HG03097 (cell line): ENCODE data around the gene ZNF536.
"Not testable (repeated sequence)": the region's sequence is repeated elsewhere in the genome, so short reads cannot be mapped to it uniquely, and the experiment has no call there.

Experiments used
- ATAC-seq: cut with Tn5 transposase; IDR thresholded peaks from one replicate; pipeline ENCODE4 v1.9.1; 2021; ENCODE audit not compliant: unreplicated experiment, low FRiP score

The ZNF536 gene

DNA sequence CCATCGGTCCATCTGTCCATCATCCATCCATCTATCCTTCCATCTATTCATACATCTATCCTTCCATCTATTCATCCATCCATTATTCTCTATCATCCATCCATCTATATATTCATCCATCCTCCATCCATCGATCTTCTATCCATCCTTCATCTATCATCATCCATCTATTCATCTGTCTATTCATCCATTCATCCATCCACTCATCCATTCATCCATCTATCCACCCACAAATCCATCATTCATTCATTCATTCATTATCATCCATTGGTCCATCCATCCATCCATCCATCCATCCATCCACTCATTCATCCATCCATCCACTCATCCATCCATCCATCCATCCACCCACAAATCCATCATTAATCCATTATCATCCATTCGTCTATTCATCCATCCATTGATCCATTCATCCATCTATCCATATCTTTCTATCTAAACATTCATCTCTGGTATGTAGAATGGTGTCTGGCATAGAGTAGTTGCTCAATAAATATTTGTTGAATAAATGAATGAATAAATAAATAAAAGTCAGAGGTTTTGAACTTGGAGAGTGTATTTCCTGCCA, 36.6 kb downstream of the ZNF536 start:
- ATAC-seq, result no peak

DNA sequence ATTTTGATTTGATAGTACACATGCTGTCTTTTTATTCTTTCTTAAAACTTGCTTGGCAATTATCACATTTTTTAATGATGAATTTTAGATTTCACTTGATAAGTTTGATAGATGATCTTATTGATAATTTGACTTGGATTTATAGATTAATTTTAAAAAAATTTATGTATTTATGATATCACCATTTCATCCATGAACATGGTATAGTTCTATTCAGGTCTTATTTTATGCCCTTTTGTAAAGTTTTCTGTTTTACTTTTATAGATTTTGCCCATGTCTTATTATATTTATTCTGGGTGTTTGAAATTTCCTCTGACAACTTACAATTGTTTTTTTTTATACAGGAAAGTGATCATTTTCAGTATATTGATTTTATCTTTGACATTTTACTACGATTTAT, 39.5 kb downstream of the ZNF536 start:
- ATAC-seq, result no peak

DNA sequence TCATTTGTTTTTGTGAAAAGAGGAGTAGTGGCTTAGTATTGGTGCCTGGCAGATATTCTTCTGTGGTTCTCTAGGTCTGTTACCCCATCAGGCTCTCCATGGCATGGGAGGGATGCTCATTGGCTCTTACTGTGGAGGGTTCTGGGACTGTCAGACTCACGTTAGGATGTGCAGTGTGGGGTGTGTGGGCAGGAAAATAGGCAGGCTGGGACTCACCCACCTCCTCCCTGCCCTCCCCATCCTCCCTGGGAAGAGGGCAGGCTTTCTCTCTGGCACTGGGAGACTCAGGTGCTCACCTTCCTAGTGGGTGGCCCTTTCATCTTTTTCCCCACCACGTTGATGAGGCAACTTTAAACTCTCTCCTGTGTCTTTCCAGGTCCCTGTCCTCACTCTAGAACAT, 44.2 kb downstream of the ZNF536 start:
- no peak for ATAC-seq

DNA sequence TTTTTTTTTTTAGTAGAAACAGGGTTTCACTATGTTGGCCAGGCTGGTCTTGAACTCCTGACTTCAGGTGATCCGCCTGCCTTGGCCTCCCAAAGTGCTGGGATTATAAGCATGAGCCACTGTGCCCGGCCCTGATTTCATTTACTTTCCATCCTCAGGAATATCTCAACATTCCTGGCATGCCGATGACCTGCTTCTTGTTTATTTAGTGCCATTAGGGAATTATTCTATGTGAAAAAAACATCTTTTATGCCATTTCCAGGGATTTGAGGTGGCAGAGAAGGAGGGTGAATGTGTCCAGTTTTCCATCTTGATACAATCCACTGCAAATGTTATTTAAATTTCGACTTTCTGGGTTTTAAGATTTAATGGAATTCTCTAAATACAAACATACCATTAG, 45.0 kb downstream of the ZNF536 start:
- ATAC-seq, result not testable (repeated sequence)

DNA sequence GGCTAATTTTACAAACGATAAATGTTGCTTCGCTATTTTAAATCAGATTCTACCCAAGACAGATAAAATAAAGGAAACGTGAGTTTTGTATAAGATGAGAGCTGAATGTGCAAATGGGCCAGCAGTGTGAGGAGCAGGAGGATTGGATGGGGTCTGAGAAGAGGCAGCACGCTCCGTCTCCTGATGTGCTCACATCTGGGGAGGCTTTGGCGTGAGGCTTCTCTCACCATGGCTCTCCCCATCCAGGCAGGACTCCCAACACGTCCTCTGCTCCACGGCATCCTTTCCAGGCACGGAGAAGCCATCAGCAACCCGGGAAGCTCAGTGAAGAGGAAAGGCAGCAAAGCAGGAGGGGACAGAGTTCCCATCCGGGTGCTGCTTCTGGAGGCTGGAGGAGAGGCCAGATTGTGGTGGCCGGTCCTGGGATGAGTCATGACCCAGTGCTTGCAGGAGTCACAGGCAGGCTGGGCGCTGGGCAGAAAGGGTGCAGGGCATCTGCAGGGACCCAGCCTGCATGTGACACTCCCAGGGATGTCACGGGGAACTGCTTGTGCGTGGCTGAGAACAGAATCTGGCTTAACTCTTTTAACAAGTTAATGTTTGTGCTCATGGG, 47.5 kb downstream of the ZNF536 start:
- ATAC-seq, result no peak

DNA sequence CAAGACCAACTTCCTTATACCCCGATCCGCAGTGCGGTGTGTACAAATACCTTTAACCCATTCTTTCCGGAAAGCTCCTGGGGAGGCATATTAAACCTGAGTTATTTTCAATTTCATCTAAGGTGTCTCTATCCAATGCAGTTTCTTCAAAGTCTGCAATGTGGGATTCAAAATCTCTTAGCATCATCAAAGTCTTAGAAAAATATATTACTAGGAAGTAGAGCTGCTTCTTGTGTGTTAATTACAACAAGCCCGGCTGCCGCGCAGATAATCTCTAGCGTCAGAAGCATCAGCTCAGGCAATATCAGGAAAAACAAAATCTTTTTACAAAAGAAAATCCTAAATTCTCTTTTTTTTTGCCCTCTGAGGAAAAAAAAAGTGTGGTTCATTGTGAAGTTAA, 48.1 kb downstream of the ZNF536 start:
- ATAC-seq, result no peak

DNA sequence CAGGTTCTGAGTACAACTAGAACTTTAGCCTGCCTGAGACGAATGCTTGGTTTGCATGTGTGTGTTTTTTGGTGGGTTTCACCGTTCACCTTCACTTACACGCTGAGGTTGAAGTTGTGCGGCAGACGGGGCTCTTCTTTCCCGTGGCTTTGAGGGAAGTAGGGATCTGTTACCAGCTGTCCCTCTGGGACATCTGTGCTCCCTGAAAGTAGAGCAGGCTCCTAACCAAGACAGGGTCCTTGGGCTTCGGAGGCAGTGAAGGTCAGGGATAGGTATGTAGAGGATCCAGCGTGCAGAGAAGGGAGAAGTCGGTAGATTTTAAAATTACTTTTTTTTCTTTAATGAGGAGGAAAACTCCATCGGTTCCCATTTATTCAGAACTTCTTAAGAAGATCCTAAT, 48.7 kb downstream of the ZNF536 start:
- no peak for ATAC-seq

DNA sequence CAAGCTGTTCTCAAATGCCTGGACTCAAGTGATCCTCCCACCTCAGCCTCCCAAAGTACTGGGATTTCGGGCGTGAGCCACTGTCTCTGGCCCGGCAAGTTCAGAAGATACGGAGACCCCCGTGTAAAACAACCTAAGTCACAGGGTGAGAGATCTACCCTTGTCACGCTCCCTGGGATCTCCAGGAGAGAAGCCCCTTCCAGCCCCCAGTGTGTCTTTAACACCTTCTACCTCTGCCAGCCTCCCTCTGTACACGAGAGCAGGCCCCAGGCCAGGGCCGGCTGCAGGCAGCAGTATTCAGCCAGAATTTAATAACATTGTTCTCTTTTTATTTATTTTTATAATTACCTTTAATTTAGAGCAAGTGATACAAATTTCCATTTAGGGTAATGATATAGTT, 49.4 kb downstream of the ZNF536 start:
- no peak for ATAC-seq

DNA sequence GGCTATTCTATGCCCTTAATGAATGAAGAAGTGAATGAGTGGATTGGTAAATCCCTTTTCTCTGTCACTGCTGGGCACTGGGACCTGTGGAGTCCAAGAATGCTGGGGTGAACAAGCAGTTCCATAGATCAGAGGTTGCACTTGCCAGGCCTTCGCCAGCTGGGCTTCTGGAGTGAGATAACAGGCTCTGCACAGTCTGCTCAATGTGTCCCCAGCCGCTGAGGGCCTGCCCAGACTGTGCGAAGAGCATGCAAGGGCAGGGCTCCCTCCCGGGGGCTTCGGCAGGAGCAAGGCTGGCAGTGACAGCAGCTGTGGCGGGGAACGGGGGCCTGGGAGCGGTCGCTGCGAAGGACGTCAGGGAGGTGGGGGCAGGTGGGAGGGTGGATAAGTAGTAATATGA, 51.3 kb downstream of the ZNF536 start:
- no peak for ATAC-seq

DNA sequence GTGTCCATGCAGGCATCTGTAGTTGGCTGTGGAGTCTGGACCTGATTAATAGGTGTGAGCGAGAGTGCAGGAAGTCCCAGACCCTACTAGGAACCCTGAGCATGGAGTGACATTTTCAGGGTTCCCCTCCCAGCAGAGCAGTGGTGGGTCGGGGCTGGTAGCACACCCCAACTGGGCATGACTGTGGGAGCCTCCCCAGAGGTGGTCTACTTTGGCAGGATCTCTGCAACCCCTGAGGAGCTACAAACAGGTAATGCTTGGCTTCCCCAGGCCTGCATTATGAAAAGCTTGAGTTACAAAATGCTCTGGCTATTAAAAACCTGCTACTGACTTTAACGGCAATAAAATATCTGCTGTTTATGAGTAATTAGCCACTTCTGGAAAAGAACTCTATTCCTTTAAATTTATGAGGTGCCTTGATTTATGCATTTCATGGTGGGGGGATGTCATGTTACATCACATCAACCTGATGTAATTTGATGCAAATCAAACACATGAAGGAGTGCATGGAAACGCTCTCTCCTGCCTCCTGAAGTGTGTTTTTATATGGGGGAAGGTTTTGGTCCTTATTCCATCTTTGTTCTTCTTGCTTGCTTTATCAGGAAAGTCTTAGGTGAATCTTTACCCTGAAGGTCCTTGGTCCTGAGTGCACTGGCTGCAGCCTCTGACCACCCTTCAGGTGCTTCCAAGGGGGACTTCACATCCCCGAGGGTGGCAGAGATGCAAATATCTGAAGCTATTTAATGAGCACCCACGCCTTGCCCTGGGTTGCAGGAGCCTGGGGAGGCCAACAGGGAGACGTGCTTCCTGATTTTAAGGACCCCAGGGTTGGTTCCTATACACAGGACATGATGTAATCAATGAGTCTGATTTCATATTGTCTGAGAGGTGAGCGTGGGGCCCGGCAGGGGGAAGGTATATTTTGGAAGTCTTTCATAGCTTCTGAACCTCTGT, 54.0 kb downstream of the ZNF536 start:
- no peak for ATAC-seq

DNA sequence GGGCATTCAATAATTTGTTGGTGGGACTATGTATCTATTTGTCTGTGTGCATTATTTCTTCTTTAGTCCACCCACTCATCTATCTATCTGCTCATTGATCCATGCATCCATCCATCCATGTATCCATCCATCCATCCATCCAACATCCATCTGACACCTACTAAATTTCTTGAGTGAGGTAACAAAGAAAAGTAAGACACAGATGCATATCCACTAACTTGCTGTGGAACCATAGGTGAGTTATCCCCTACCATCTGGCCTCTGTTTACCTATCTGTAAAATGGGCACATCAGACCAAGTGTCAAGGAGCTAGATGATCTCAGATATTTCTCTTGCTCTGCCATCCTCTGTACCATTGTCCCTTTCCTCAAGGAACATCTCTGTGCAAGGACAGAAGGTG, 54.7 kb downstream of the ZNF536 start:
- ATAC-seq, result no peak

DNA sequence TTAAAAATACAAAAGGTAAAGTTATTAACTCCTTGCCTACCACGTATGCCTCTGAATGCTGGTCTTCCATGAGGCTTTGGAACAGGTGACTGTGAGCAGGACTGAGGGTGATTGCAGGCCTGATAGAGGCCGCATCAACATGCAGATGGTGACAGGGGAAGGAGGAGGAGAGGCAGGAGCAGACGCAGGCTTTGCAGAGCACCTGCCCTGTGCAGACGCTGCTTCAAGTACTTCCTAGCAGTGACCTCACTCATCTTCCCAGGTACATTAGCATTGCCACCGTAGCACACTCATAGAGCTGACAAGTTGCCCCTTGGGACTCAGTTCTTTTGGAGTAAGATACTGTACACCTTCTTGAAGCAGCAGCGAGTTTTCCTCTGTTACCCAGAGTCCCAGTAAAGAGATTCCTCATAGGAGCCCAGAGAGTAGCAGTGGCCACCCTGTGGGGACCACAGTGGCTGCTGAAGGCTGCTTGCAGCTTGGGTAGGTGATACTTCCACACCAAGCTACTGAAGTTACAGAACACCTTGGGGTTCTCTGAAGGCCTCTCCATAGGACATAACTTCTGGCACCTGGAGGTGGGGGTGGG, 56.0 kb downstream of the ZNF536 start:
- ATAC-seq, result no peak

DNA sequence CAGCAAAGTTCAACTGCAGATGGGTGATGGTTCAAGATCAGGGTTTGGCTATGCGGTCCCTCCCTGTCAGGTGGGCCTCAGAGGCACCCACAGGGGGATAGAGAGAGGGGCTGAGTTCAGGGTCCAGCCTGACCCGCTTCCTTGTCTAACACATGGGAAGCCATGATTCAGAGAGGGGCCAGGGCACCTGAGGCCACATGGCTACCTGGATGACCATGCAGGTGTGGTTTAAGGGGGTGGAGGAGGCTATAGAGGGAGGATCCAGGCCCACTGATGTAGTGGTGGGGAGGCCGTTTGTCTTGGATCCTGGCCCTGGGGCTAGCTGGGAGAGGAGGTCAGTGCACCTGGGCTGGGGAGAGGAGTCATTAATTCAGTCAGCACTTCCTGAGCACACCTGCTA, 56.7 kb downstream of the ZNF536 start:
- ATAC-seq, result no peak

DNA sequence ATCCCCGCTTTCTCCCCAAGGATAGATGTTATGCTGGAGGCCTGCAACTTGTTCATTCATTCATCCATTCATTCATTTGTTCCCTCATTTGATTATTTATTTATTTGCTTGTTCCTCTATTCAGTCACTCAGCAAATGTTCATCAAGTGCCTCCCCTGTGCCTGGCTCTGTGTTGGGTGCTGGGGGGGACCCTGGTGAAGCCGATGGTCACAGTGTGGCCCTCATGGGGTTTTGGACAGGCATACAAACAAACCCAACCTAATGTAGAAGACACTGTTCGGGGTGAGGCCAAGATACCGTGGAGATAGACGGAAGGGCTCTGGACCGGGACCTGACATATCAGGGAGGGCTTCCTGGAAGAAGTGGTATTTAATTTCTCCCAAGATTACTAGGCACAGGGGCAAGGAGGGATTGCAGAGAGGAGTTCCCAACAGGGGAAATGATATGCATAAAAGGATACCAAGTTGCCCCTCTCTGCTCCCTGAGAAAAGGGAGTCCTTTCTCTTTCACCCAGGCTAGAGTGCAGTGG, 58.1 kb downstream of the ZNF536 start:
- ATAC-seq, result no peak

DNA sequence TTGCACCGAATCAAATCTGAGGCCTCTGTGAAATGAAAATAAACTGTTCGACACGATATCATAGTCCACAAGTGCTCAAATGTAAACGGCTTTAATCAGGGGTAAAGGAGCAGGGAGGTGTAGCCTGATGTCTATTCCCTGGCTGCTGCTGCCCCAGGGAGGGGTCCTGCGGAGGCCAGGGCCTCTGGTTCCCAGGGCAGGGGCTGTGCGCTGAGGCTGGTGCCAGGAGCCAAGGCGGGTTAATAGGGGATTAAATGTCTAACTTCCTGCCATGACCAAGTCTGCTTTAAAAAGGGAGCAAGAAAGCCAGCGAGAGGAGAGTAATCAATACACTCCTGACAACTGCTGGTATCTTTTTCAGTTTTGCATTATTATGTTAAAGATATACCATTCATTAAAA, 59.4 kb downstream of the ZNF536 start:
- ATAC-seq, result no peak

DNA sequence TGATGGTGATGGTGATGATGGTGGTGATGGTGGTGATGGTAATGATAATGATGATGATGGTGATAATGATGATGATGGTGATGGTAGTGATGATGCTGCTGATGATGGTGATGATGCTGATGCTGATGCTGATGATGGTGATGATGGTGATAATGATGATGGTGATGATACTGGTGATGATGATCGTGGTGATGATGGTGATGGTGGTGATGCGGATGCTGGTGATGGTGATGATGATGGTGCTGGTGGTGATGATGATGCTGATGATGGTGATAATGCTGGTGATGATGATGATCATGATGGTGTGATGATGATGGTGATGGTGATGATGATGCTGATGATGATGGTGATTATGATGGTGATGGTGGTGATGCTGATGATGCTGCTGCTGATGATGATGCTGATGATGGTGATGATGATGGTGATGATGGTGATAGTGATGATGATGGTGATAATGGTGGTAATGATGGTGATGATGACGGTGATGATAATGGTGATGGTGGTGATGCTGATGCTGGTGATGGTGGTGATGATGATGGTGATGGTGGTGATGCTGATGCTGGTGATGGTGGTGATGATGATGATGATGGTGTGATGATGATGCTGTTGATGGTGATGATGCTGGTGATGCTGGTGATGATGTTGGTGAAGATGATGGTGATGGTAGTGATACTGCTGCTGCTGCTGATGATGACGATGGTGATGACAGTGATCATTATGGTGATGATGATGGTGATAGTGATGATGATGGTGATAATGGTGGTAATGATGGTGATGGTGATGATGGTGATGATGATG, 62.8 kb downstream of the ZNF536 start:
- no peak for ATAC-seq

DNA sequence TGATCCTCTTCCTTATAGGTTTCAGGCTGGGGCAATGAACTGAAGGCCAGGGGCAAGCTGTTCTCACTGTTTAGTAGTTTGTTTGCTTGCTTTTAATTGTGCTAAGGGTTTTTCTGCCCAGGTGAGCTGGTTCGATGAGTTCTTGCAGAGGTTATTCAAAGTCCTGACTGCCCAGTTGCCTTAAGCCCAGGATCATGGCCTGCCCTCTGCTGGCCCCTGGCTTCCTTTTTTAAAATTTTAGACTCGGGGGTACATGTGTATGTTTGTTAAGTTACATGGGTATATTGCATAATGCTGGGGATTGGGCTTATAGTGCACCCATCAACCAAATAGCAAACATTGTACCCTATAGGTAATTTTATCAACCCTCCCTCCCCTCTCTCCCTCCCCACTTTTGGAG, 65.7 kb downstream of the ZNF536 start:
- ATAC-seq, result no peak

DNA sequence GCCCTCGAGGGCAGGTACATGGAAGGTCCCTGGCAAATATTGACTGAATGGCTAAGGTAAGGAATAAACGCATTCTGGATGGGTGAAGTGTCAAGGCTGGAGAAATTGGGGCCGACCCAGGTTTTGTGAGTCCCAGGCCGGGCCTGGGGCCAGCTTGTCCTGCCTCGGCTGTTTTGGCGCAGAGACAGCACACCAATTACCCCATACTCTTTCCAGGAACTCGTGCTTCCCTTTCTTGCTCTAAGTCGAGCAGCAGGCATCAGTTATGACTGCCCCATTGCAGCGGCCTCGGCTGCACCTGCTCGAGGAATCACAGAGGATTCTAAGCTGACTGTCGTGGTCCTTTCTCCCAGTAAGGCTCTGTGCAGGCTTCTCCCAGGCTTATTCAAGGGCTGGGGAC, 67.1 kb downstream of the ZNF536 start:
- no peak for ATAC-seq

DNA sequence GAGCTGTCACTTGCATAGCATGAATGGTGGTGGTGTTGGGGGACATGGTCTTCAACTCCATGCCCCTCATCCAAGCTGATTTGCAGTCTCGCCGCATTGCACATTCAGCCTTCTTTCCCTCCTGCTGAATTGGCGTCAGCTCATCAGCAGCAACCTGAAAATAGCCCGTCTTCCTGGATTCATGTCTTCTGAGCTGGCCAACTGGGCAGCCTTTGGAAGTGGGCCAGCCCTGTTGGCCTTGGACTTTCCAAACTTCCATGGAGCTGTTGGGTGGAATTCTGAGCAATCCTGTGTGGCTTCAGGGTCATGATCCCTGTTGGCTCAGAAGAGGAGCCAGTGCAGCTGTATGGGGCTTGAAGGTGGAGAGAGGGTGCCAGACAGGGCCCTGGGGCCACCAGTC, 68.8 kb downstream of the ZNF536 start:
- no peak for ATAC-seq

DNA sequence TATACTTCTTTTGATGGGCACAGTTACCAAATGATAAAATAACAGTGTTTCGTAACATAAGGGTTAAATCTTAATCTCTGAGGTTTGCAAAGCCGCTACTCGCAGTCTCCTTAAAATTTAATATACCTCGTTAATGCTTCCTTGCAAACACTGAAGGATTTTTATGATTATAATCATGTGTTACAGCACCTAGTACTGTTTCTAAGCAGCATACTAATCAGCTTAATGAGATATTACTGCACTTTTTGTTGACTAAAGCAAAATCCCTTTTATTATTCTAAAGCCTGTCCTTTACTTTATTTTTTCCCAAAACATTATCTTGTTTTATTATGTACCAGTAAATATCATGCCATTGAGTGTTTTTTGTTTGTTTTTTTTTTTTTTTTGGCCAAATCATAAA, 70.5 kb downstream of the ZNF536 start:
- ATAC-seq, result no peak
